Adrenal gland (tissue), 12 donors: ENCODE measurements around the gene SERPINE1. TPM values are rescaled to one million over a fixed set of nuclear protein-coding genes. Genes with fewer than 3 reads are reported as not detected.
"Not testable (repeated sequence)": the region's sequence is repeated elsewhere in the genome, so short reads cannot be mapped to it uniquely, and the experiment has no call there.

Experiments
- DNase-seq, 7 donors: peaks; one replicate each; pipeline ENCODE4 v3.0.0-alpha.2; 2019 to 2020
- H3K27ac ChIP-seq, 5 donors: fragments of 200-600 bp; sonication (generic) in 4 of 5; 1 replicate in 3 of 5; 2 replicates in 2 of 5; pipeline versions ENCODE4 v1.5.1 to v1.8.0; 2016 to 2020; ENCODE audit warnings: mild to moderate bottlenecking in 1 of 5
- H3K27me3 ChIP-seq: fragments of 200-600 bp; 2 replicates; pipeline ENCODE4 v1.8.0; 2021
- H3K36me3 ChIP-seq, 2 donors: fragments of 200-600 bp; replicated peaks in 1 of 2; 1 replicate in 1 of 2; 2 replicates in 1 of 2; pipeline versions ENCODE4 v1.5.1 to v1.8.0; 2018 to 2022
- H3K4me1 ChIP-seq, 2 donors: fragments of 200-600 bp; replicated peaks in 1 of 2; 1 replicate in 1 of 2; 2 replicates in 1 of 2; pipeline versions ENCODE4 v1.5.1 to v1.8.0; 2018 to 2021
- H3K4me3 ChIP-seq, 4 donors: fragments of 200-600 bp; sonication (generic) in 3 of 4; one replicate each; pipeline ENCODE4 v1.5.1; 2016 to 2018
- H3K9me3 ChIP-seq, 3 donors: fragments of 200-600 bp; sonication (generic) in 1 of 3; replicated peaks in 1 of 3; 1 replicate in 2 of 3; 2 replicates in 1 of 3; pipeline versions ENCODE4 v1.5.1 to v1.8.0; 2016 to 2021
- POLR2A ChIP-seq, 2 donors: fragments of 450-650 bp; IDR thresholded peaks; one replicate each; pipeline ENCODE4 v1.6.1; 2017; ENCODE audit warnings: antibody characterized with exemption in 2 of 2, mild to moderate bottlenecking in 2 of 2, moderate library complexity in 1 of 2
- WGBS, 4 donors: extraction: QIAGEN DNeasy Blood & Tissue Kit in 2 of 4; methylation state at CpG; one replicate each; pipeline versions ENCODE4 v1.1.5 to v1.1.7; 2013 to 2017; 5-methylcytosine and 5-hydroxymethylcytosine counted together
- intact Hi-C, 2 donors: fragments of 100-400 bp; cut with DNase I; formaldehyde crosslinking; loops; one replicate each; pipeline versions ENCODE4 v1.14.1 to v1.15.0; 2022 to 2023
- polyA plus RNA-seq, 3 donors: library from polyadenylated mRNA; stranded (reverse); fragments of 200-250 nt in 2 of 3; fragments of 350-450 nt in 1 of 3; fragmentation: Illumina TruSeq in 1 of 3; extraction: RNeasy Lipid Tissue Mini Kit (QIAGEN cat#74804) in 1 of 3; gene quantifications; one replicate each; pipeline ENCODE4 v1.2.3, GENCODE V29; 2013 to 2014
- total RNA-seq, 9 donors: library from RNA; depleted of rRNA in 4 of 9; stranded (reverse); fragments of >200 nt in 4 of 9; fragments of 120-200 nt in 1 of 9; fragmentation: NEBNext Ultra II Directional in 1 of 9; extraction: Animal tissue kit (Norgen Biotek cat#: 25700) in 1 of 9; gene quantifications; one replicate each; pipeline versions ENCODE4 v1.1.0 to v1.2.4, GENCODE V29; 2013 to 2023
- TF ChIP-seq, protein P1 (sequence below), 6 experiments: fragments of 450-650 bp in 4 of 6; fragments of 200-600 bp in 2 of 6; sonication (generic) in 1 of 6; IDR thresholded peaks; 1 replicate in 5 of 6; 2 replicates in 1 of 6; pipeline versions ENCODE4 v1.5.1 to v1.8.0; 2016 to 2021; ENCODE audit warnings: antibody characterized with exemption in 6 of 6, mild to moderate bottlenecking in 2 of 6, moderate library complexity in 1 of 6
- donor health status: healthy with polysubstance abuse.
- donor health status: Bipolar disorder and iron deficiency.
- donor health status: DM: yes; HTN: yes; CAD: no.
- donor health status: DM: no; HTN: no; CAD: no.
- donor health status: DM: no; HTN: no; CAD: no.
- donor health status: DM: yes; HTN: yes; CAD: no.

SERPINE1 gene
- total and polyA plus RNA-seq, 12 donors: 4.8 to 118 (median 20.9) TPM

DNA sequence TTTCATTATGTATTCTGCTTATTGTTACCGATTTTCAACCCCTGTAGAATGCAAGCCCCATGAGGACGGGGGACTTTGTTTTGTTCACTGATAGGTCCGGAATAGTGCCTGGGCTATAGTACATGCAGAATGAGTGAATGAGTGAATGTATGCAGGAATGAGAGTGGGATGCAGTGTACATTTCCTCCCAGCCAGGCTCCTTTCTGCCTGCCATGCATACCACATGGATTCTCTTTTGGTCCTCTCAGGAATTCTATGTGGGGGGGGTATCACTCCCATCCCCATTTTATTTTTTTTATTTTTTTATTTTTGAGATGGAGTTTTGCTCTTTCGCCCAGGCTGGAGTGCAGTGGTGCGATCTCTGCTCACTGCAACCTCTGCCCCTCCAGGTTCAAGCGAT, 24.9 kb upstream of the SERPINE1 start:
- H3K27me3 ChIP-seq: no peaks in the 10 kb centered on the region
- no peak for DNase-seq
- H3K36me3 ChIP-seq: no peaks in the 10 kb centered on the region
- intact Hi-C loops: no loop called here
- H3K27ac ChIP-seq: no peak overlapping the region
- WGBS, 4 donors: 91 to 93% (median 92%) methylated on average over 6 of the region's 6 CpGs
- H3K4me1 ChIP-seq: peaks cover 10 to 17% of the 10 kb centered on the region in 2 donors
- no peak overlapping the region for H3K4me3 ChIP-seq
- no peaks in the 10 kb centered on the region for H3K9me3 ChIP-seq
- TF ChIP-seq, protein P1, sequence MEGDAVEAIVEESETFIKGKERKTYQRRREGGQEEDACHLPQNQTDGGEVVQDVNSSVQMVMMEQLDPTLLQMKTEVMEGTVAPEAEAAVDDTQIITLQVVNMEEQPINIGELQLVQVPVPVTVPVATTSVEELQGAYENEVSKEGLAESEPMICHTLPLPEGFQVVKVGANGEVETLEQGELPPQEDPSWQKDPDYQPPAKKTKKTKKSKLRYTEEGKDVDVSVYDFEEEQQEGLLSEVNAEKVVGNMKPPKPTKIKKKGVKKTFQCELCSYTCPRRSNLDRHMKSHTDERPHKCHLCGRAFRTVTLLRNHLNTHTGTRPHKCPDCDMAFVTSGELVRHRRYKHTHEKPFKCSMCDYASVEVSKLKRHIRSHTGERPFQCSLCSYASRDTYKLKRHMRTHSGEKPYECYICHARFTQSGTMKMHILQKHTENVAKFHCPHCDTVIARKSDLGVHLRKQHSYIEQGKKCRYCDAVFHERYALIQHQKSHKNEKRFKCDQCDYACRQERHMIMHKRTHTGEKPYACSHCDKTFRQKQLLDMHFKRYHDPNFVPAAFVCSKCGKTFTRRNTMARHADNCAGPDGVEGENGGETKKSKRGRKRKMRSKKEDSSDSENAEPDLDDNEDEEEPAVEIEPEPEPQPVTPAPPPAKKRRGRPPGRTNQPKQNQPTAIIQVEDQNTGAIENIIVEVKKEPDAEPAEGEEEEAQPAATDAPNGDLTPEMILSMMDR (IDR thresholded peaks at IDR 0.05): no peak
- TF ChIP-seq POLR2A (IDR thresholded peaks at IDR 0.05): no peak

DNA sequence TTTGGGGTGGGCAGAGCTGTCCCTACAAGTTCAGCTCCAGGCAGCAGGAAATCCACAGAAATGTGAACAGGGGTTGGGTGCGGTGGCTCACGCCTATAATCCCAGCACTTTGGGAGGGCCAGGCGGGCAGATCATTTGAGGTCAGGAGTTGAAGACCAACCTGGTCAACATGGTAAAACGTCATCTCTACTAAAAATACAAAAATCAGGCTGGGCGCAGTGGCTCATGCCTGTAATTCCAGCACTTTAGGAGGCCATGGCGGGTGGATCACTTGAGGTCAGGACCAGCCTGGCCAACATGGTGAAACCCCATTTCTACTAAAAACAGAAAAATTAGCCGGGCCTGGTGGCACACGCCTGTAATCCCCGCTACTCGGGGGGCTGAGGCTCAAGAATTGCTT, 23.2 kb upstream of the SERPINE1 start:
- H3K9me3 ChIP-seq, DNase-seq, H3K36me3 ChIP-seq, H3K27ac ChIP-seq, H3K4me3 ChIP-seq, intact Hi-C loops, H3K27me3 ChIP-seq: not testable (repeated sequence)
- 88 to 93% (median 92%) methylated on average over 10 of the region's 10 CpGs for WGBS, 4 donors
- H3K4me1 ChIP-seq: peaks cover 10 to 17% of the 10 kb centered on the region in 2 donors

DNA sequence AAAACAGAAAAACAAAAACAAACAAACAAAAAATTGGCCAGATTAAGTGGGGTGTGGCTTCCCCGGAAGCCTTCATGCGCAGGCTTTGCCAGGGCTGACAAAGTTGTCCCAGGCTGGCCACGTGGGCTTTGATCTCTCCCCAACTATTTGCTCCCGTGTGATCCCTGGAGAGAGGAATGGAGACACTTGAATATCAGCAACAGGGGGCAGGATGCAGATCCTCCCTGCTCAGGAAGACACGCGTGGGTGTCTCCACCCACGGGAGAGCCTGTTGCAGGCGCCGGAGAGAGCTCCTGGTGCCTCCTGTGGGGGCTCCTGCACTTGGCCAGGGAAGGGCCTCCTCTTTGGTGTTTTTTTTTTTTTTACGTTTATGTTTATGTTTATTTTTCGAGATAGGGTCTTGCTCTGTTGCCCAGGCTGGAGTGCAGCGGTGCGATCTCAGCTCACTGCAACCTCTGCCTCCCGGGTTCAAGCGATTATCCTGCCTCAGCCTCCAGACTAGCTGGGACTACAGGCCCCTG, 22.7 kb upstream of the SERPINE1 start:
- intact Hi-C loops: no loop called here
- Histone ChIP-seq H3K27ac (no peak overlapping the region), H3K36me3 (no peaks in the 10 kb centered on the region), H3K4me3 (no peak overlapping the region), H3K9me3 (no peaks in the 10 kb centered on the region), H3K27me3 (no peaks in the 10 kb centered on the region), H3K4me1 (peaks cover 10 to 16% of the 10 kb centered on the region in 2 donors)
- WGBS, 4 donors: 72 to 82% (median 75%) methylated on average over 15 of the region's 15 CpGs
- DNase-seq: no peak
- TF ChIP-seq, protein P1 (IDR thresholded peaks at IDR 0.05): no peak
- TF ChIP-seq POLR2A (IDR thresholded peaks at IDR 0.05): no peak

DNA sequence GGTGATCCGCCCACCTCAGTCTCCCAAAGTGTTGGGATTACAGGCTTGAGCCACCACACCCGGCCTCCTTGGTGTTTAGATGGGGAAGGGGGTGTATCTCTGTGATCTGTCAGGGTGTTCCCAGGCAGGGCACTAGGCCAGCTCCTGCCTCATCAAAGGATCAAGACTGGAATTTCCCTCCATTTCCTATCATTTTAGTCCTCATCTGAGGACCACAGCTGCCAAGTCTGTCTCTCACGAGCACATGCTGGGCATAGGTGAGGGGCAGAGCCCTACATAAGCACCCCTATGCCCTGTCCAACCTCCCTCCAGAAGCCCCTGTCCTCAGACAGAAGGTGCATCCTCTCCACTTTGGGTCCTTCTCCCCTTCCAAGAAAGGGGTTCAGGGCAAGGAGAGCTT, 22.1 kb upstream of the SERPINE1 start:
- no peak overlapping the region for H3K27ac ChIP-seq
- H3K4me3 ChIP-seq: no peak overlapping the region
- no peaks in the 10 kb centered on the region for H3K9me3 ChIP-seq
- H3K27me3 ChIP-seq: no peaks in the 10 kb centered on the region
- H3K4me1 ChIP-seq: peaks cover 7 to 10% of the 10 kb centered on the region in 2 donors
- DNase-seq: no peak
- TF ChIP-seq, protein P1 (IDR thresholded peaks at IDR 0.05): no peak
- TF ChIP-seq POLR2A (IDR thresholded peaks at IDR 0.05): no peak
- 56 to 74% (median 67%) methylated on average over 3 of the region's 3 CpGs for WGBS, 4 donors
- intact Hi-C loops: no loop called here
- H3K36me3 ChIP-seq: no peaks in the 10 kb centered on the region

DNA sequence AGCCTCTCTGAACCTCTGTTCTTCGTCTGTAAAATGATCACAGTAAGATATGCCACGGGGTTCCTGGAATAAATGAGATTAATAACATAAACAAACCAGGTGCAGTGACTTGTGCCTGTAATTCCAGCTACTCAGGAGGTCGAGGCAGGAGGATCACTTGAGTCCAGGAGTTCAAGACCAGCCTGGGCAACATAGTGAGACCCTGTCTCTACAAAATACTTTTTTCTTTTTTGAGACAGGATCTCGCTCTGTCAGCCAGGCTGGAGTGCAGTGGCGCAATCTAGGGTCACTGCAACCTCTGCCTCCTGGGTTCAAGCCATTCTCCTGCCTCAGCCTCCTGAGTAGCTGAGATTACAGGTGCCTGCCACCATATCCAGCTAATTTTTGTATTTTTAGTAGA, 21.7 kb upstream of the SERPINE1 start:
- H3K9me3 ChIP-seq, H3K27ac ChIP-seq, intact Hi-C loops, DNase-seq, H3K27me3 ChIP-seq, H3K36me3 ChIP-seq, H3K4me1 ChIP-seq, H3K4me3 ChIP-seq: not testable (repeated sequence)
- WGBS, 4 donors: 79 to 84% (median 81%) methylated on average over 4 to 5 of the region's 5 CpGs
